Activated naive CD8-positive, alpha-beta T cell treated with anti-CD3 and anti-CD28 coated beads, Interleukin-2, amount 50 U/mL, for 16 hours (primary cell): ENCODE measurements around the gene CARS1.

Experiments
- DNase-seq: peaks from one replicate; pipeline ENCODE4 v3.0.0-alpha.2; 2020; ENCODE audit warnings: low read depth, low spot score

CARS1 gene

GRCh38 chr11:2991452-2992233 is 65.6 kb downstream of the CARS1 start:
- no peak for DNase-seq

DNA sequence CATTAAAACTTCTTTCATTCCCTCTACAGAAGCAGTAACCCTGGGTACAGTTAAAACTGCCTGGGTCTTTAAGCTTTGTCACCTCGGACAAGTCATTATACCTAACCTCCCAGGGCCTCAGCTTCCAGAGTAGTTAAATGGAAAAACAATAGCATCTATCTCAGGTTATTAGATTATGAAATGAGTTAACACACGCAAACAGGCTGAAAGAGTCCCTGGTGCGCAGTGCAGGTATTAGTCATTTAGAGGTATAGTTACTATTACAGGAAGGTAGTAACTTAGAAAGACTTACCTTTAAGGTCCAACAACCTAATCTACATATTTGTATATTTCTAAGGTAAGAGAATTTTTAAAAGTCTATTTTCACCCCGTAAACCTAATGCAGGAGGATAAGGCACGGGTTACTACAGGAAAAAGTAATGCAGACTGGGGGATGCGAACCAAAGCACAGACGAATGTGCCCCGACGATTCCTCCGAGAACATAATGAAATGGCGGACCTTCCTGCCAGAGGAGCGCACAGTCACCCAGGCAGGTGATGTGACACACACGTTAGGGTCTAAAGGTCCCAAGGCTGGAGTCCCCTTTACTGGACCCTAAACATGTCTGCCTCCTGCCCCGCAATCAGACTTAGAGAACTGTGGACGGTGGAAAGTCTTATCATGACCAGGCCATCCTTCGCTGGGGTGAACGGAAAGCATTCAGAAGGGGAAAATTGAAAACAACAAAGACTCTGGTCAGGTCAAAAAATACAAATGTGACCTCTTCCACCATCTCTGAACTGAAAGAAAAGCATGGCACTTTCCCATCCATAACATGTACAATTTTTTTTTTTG is 66.4 kb downstream of the CARS1 start:
- DNase-seq, result no peak

- DNase-seq, result no peak
These were observed 67.7 kb downstream of the CARS1 start for GRCh38 chr11:2989551-2989950.

- no peak for DNase-seq
These were observed 68.2 kb downstream of the CARS1 start for GRCh38 chr11:2989006-2989405.

DNA sequence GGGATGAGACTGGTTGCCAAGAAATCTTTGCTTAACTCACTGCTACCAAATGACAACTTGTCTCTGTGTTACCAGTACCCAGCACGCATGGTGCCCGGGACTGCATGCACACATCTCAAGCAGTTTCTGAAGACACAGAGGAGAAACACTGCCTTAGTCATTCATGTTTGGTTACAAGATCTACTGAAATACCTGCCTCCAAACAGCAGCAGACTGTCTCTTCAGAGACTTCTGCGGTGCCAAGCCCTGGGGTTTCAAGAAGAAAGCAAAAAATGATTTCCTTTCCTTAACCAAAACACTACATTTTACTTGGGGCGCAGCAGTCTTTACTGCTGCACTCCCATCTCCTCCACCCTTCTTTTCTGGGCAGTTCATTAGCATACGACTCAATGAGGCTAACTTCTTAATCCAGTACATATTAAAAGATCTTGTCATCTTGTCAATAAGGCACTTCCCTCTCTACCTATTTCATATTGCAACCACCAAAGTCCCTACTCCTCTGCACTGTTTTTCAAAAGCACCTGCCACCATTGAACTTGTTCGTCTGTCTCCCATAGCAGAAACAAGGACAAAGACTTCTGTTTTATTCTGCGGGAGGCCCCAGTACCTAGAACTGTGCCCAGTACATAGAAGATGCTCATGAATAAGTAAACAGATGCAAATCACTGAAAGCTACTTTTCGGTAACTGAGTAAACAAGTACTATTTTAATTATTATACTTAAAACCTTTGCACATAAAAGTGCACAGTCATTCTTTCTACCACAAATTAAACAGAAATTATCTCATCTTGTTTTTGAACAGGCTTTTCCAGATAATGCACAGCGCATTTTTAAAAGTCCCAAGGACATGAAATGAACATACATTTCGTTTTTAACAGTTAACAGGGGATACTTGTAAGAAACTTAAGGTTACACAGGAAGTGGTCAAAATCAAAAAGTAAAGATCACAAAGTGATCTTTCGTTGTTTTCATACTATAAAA is 69.1 kb downstream of the CARS1 start:
- no peak for DNase-seq

DNA sequence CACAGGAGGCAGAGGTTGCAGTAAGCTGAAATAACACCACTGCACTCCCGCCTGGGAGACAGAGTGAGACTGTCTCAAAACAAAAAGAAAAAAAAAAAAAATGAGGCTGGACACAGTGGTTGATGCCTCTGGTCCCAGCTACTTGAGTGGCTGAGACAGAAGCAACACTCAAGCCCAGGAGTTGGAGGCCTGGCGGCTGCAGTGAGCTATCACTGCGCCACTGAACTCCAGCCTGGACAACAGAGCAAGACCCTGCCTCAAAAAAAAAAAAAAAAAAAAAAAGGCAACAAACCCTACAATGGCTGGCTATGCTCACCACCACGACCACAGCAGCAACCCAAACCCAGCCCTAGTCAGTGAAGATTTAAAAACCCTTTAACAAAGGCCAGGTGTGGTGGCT is 73.3 kb downstream of the CARS1 start:
- no peak for DNase-seq

GRCh38 chr11:2982214-2982613 is 75.0 kb downstream of the CARS1 start:
- DNase-seq, result no peak

DNA sequence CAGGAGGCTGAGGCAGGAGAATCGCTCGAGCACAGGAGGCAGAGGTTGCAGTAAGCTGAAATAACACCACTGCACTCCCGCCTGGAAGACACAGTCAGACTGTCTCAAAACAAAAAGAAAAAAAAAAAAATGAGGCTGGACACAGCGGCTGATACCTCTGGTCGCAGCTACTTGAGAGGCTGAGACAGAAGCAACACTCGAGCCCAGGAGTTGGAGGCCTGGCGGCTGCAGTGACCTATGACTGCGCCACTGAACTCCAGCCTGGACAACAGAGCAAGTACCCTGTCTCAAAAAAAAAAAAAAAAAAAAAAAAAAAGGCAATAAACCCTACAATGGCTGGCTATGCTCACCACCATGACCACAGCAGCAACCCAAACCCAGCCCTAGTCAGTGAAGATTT is 76.1 kb downstream of the CARS1 start:
- DNase-seq, result no peak

- DNase-seq, result no peak
These were observed 76.9 kb downstream of the CARS1 start for GRCh38 chr11:2980168-2980840.

GRCh38 chr11:2977113-2977512 is 80.1 kb downstream of the CARS1 start:
- no peak for DNase-seq

DNA sequence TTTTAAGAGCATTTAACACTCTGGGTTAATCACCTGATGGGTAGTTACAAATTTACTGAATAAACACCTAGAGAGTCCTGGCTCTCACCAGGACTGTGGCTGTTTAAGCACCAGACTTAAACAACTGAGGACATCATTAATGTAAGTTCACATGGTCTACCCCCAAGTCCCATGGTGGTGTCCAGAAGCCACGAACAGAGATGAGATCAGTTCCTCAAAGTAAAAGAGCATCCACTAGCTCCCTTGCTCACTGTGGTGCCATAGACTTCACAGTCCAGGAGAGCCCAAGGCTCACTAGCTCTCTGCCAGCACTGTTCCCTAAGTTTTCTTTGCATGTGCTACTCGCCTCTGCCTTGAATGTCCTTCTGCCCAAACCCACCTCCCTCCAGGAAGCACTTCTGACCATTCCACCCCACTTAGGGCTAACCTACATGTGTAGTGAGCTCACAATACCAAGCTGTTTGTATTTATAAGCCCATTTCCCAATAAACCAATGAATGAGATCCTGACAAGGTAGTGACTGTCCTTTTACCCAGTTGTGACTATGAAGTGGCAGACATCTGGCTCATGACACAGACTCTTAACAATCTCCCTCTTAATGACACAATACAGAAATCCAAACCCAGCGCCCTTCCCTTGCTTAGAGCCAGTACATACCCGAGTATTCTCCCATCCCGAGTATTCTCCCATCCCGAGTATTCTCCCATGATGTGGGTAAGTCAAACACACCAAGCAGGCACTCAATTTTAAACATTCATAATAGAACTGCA is 80.7 kb downstream of the CARS1 start:
- no peak for DNase-seq

- no peak for DNase-seq
These were observed 81.6 kb downstream of the CARS1 start for GRCh38 chr11:2975594-2975993.

GRCh38 chr11:2974272-2974671 is 83.0 kb downstream of the CARS1 start:
- DNase-seq, result no peak

DNA sequence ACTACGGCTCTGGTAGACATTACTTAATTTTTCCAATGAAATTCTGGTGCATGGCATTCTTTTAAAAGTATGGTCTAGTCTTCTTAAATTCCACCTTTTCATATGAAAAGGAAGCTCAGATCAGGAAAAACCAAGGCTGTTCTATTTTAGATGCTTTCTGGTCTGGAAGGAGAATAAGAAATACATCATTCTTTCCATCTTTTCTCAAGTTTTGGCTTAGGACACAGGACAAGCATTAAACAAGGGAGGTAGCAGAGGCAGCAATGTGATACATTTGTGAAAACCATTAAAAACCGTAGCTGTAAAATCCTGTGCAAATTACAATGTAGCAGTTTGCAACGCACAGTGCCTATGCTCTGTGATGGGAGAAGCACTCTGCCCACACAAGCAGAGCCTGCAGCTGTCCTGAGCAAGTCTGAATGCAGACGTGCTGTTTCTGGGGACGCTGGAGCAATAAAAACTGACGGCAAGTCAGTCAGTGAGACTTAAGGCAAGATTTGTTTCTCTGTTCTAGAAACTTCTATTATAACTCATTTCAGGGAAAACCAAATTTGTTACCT is 88.8 kb downstream of the CARS1 start:
- no peak for DNase-seq

DNA sequence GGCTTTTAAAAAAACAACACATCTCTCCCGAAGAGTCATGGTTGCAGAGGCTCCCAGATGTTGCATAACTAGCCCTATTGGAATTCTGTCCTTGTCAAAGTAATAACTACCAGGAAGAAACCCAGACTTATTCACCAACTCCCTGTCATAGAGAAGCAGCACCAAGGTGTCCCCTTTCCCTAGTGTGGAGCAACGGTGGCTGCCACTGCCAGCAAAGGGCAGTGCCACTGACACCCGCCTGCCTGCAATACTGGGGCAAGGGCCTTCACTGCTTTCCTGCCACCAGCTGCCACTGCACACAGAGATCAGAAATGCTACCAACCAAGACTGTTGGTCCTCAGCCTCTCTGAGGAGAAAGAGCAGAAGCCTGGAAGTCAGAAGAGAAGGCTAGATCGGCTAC is 92.4 kb downstream of the CARS1 start:
- DNase-seq, result no peak

DNA sequence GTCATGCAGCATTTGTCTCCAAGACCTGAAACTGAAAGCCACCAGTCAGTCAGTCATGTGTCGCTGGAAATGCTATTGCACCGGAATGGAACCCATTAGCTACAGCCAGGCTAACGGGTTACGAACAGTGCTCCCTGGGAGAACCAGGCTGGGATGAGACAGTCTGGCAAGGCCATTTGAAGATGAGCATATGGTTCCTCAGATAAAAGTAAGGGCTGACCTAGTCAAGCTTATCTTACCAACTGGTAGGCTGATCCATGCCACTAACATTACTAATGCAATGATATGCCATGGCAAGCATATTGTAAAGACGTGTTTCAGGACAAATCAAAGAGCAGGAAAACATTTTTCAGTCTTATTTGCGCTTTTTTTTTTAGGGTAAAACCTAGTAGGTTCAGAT is 93.5 kb downstream of the CARS1 start:
- DNase-seq, result no peak

DNA sequence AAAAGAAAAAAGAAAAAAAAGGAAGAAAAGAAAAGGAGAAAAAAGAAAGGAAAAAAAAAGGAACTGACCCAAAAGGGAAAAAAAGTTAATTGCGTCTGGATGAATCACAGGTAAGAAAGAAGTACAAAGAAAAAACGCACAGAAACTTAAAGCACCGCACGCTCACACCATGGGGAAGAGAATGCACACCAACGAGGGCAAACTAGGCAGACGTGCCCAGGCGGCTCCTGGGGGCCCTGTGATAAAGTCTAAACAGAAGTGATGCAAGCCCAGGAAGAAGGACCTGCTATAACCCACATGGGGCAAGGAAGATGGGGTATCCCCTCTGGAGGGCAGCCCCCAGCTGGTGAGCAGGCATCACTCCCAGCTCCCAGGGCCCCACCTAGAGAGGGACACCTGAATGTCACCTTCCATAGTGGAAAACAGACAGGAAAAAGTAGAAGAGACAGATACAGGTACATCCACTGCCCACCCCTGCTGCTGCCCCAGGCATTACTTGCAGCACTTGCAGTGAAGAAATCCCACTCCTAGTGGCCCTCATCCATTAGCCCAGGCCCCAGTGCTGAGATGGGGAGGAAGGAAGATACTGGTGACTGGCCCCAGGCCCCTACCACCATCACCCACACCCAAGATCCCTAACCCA is 94.0 kb downstream of the CARS1 start:
- DNase-seq, result no peak

DNA sequence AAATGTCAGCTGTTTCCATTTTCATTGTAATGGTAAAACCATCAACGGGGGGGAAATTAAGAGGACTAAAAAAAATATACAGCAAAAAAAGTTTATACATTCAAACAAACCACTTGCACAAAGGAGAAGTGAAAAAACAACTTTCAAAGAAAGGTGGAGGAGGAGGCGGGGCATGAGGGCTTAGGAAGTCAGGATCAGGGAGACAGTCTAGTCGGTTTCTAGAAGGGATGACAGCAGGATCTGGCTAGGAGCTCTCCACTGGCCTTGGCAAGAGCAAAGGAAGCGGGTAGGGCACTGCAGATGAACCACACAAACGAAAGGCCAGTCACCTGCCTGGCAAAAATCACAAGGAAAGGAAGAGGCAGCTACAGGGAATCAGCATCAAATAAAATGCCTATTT is 96.1 kb downstream of the CARS1 start:
- no peak for DNase-seq

DNA sequence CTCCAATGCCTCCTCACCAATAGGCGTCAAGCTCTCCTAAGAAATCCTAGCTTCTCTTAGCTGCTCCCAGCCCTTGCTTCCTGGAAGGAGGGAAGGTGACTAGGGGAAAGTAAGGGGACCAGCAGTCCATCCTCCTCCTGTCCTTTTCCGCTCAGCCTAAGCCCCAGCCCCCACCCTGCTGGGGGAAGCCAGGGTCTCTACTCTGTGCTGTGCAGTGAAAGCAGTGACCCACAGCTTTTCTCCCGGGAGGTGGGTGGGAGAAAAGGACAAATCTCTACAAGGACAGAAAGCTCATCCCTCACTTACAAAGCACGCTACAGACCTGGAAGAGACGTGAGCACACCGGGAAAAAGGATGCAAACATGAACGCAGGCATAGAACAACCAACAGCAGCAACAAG is 97.1 kb downstream of the CARS1 start:
- no peak for DNase-seq

- no peak for DNase-seq
These were observed 99.0 kb downstream of the CARS1 start for GRCh38 chr11:2958251-2958650.
